WTC11 (cell line): ENCODE results near the gene CUTC. TPM values are rescaled to one million over a fixed set of nuclear protein-coding genes. Genes with fewer than 3 reads are reported as not detected.

Experiments
- ATAC-seq: fragments of 200-7000 bp; cut with Tn5 transposase; 2 replicates; pipeline ENCODE4 v1.10.0; 2021; ENCODE audit warnings: mild to moderate bottlenecking, moderate library complexity
- CTCF ChIA-PET: fragments of 300-600 bp; sonication (Branson Sonifier 250); formaldehyde crosslinking; loops from one replicate; lab custom pipeline; 2021; ENCODE audit warnings: antibody characterized with exemption; lab: Charles Lee
- POLR2A ChIA-PET: fragments of 350-600 bp; sonication (Branson Sonifier 250); formaldehyde crosslinking; loops from one replicate; lab custom pipeline; 2021; ENCODE audit warnings: antibody characterized with exemption; lab: Charles Lee
- DNase-seq: peaks from one replicate; pipeline ENCODE4 v3.0.0; 2021; ENCODE audit warnings: low spot score
- H3K27ac Mint-ChIP-seq: 2 replicates; pipeline ENCODE4 v1.8.0; 2021; ENCODE audit warnings: mixed read lengths
- H3K27me3 Mint-ChIP-seq: 2 replicates; pipeline ENCODE4 v1.8.0; 2021; ENCODE audit warnings: low read depth, mild to moderate bottlenecking, moderate library complexity, mixed read lengths
- H3K36me3 Mint-ChIP-seq: 2 replicates; pipeline ENCODE4 v1.8.0; 2021; ENCODE audit warnings: mixed read lengths
- H3K4me1 Mint-ChIP-seq: 2 replicates; pipeline ENCODE4 v1.8.0; 2022; ENCODE audit warnings: mixed read lengths
- H3K4me3 Mint-ChIP-seq: 2 replicates; pipeline ENCODE4 v1.8.0; 2021; ENCODE audit warnings: mild to moderate bottlenecking, moderate library complexity, mixed read lengths
- H3K9me3 Mint-ChIP-seq: 2 replicates; pipeline ENCODE4 v1.8.0; 2021; ENCODE audit warnings: mixed read lengths
- ATF3 ChIP-seq: sonication (generic); formaldehyde crosslinking; conservative IDR thresholded peaks from 2 replicates; pipeline ENCODE4 v1.8.1; 2022; ENCODE audit warnings: mild to moderate bottlenecking, missing genetic modification reagents
- CREB1 ChIP-seq: sonication (generic); formaldehyde crosslinking; IDR thresholded peaks from 2 replicates; pipeline ENCODE4 v1.8.0; 2023; ENCODE audit warnings: mild to moderate bottlenecking, missing genetic modification reagents
- ERG ChIP-seq: fragments of 250-450 bp; sonication (Bioruptor Pico); IDR thresholded peaks from 2 replicates; pipeline ENCODE4 v1.8.0; 2021; ENCODE audit warnings: mild to moderate bottlenecking
- GABPB1 ChIP-seq: sonication (generic); formaldehyde crosslinking; IDR thresholded peaks from 2 replicates; pipeline ENCODE4 v1.8.1; 2023; ENCODE audit warnings: mild to moderate bottlenecking, missing genetic modification reagents
- HMGA2 ChIP-seq: fragments of 250-450 bp; sonication (Bioruptor Pico); IDR thresholded peaks from 2 replicates; pipeline ENCODE4 v1.4.0; 2021; ENCODE audit warnings: mild to moderate bottlenecking, moderate library complexity
- MYBL2 ChIP-seq: sonication (generic); formaldehyde crosslinking; IDR thresholded peaks from 2 replicates; pipeline ENCODE4 v1.8.1; 2023; ENCODE audit warnings: mild to moderate bottlenecking, moderate library complexity, missing genetic modification reagents
- NR2C2 ChIP-seq: sonication (generic); formaldehyde crosslinking; IDR thresholded peaks from 2 replicates; pipeline ENCODE4 v1.8.0; 2022; ENCODE audit warnings: mild to moderate bottlenecking, missing genetic modification reagents
- PREB ChIP-seq: sonication (generic); formaldehyde crosslinking; IDR thresholded peaks from 2 replicates; pipeline ENCODE4 v1.8.1; 2022; ENCODE audit warnings: mild to moderate bottlenecking, missing genetic modification reagents, moderate library complexity, borderline replicate concordance
- RELA ChIP-seq: sonication (generic); formaldehyde crosslinking; IDR thresholded peaks from 2 replicates; pipeline ENCODE4 v1.8.1; 2022; ENCODE audit warnings: missing genetic modification reagents, mild to moderate bottlenecking, borderline replicate concordance
- SMAD4 ChIP-seq: sonication (generic); formaldehyde crosslinking; IDR thresholded peaks from 2 replicates; pipeline ENCODE4 v1.8.0; 2022; ENCODE audit warnings: mild to moderate bottlenecking, missing genetic modification reagents
- SOX15 ChIP-seq: fragments of 250-450 bp; sonication (Bioruptor Pico); IDR thresholded peaks from 2 replicates; pipeline ENCODE4 v1.9.0; 2021; ENCODE audit warnings: mild to moderate bottlenecking
- STAT6 ChIP-seq: sonication (generic); formaldehyde crosslinking; conservative IDR thresholded peaks from 2 replicates; pipeline ENCODE4 v1.8.1; 2023; ENCODE audit warnings: mild to moderate bottlenecking, low read depth, missing genetic modification reagents, moderate library complexity
- ZBTB21 ChIP-seq: sonication (generic); formaldehyde crosslinking; IDR thresholded peaks from 2 replicates; pipeline ENCODE4 v1.8.1; 2023; ENCODE audit warnings: mild to moderate bottlenecking, missing genetic modification reagents, borderline replicate concordance
- ZBTB43 ChIP-seq: sonication (generic); formaldehyde crosslinking; IDR thresholded peaks from 2 replicates; pipeline ENCODE4 v1.8.1; 2023; ENCODE audit warnings: mild to moderate bottlenecking, missing genetic modification reagents
- ZNF671 ChIP-seq: fragments of 250-450 bp; sonication (Bioruptor Pico); IDR thresholded peaks from 2 replicates; pipeline ENCODE4 v1.8.0; 2021; ENCODE audit warnings: mild to moderate bottlenecking
- total RNA-seq: library from RNA; stranded (reverse); gene quantifications from 3 replicates; pipeline ENCODE4 v1.2.3, GENCODE V29; 2021

Gene CUTC
- total RNA-seq, 1 experiment from 2014 or later, result 28.6 TPM

GRCh38 chr10:99693933-99694583 lies 38.0 kb upstream of the CUTC start (continued):
- no peak for TF ChIP-seq SMAD4
- TF ChIP-seq HMGA2, result no peak

- DNase-seq (no peak), ATAC-seq (no peak)
- peaks cover 16% of the 10 kb centered on the region for H3K36me3 Mint-ChIP-seq
- H3K4me1 Mint-ChIP-seq, result no peaks in the 10 kb centered on the region
- H3K4me3 Mint-ChIP-seq, result no peak overlapping the region
- H3K9me3 Mint-ChIP-seq, result no peaks in the 10 kb centered on the region
- TF ChIP-seq SOX15 (CRISPR knock-in tag) (no peak), PREB (CRISPR knock-in tag) (no peak), ATF3 (no peak), MYBL2 (CRISPR knock-in tag) (no peak)
- no peaks in the 10 kb centered on the region for H3K27me3 Mint-ChIP-seq
- POLR2A ChIA-PET, result no interaction called here
- CTCF ChIA-PET, result no interaction called here
- no peak overlapping the region for H3K27ac Mint-ChIP-seq
Measured at GRCh38 chr10:99695761-99696160, 36.3 kb upstream of the CUTC start.

- TF ChIP-seq ERG, result no peak
- TF ChIP-seq CREB1, result no peak
- no peak for TF ChIP-seq ZBTB21 (CRISPR knock-in tag)
- no peak for TF ChIP-seq NR2C2 (CRISPR knock-in tag)
- no peak for TF ChIP-seq ZBTB43 (CRISPR knock-in tag)
- no peak for TF ChIP-seq STAT6
- no peak for TF ChIP-seq RELA (CRISPR knock-in tag)
- TF ChIP-seq ZNF671, result no peak
- TF ChIP-seq GABPB1 (CRISPR knock-in tag), result no peak
- CTCF ChIA-PET, result no interaction called here
- peaks cover 25% of the 10 kb centered on the region for H3K36me3 Mint-ChIP-seq
Measured at GRCh38 chr10:99698504-99699080, 33.4 kb upstream of the CUTC start.

More at GRCh38 chr10:99698504-99699080, 33.4 kb upstream of the CUTC start:
- Mint-ChIP-seq H3K9me3 (no peaks in the 10 kb centered on the region), H3K27me3 (no peaks in the 10 kb centered on the region), H3K4me1 (no peaks in the 10 kb centered on the region), H3K27ac (no peak overlapping the region), H3K4me3 (no peak overlapping the region)
- POLR2A ChIA-PET, result no interaction called here
- DNase-seq (no peak), ATAC-seq (no peak)
